Measurements from ENCODE around the gene WARS2.
"Not testable (repeated sequence)": the region's sequence is repeated elsewhere in the genome, so short reads cannot be mapped to it uniquely, and the experiment has no call there.

The WARS2 gene

DNA sequence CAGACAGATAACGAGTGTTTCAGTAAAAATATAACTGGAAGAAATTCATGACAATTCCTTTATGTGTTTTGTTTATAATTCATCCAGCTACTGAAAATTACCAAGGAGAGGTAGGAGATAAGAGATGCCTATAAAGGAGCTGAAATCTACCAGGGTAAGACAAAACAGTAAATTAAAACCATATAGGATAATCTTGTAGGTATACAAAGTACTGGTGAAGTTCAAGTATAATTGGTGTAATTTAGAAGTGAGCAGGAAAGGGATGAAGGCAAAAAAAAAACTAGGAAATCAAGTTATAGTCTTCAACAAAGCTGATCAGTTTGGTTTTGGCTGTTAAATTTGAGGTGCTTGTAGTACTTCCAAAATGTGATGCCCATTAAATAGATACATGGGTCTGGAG, 1.2 kb upstream of the WARS2 start:
- no peak for DNase-seq (ENCODE audit: low read depth, low spot score)
- H3K27ac ChIP-seq = no peak overlapping the region

DNA sequence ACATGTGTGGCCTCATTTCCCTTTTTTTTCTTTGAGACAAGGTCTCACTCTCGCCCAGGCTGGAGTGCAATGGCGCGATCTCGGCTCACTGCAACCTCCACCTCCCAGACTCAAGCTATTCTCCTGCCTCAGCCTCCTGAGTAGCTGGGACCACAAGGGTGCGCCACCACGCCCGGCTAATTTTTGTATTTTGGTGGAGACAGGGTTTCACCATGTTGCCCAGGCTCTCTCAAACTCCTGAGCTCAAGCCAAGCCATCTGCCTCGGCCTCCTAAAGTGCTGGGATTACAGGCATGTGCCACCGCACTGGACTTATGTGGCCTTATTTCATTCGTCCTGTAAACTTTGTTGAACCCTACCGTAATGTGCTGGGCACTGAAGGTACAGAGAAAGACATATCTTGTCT, 569 bp upstream of the WARS2 start:
- peak overlapping the region; percentile 92 for H3K27ac ChIP-seq
- DNase-seq (ENCODE audit: low read depth, low spot score) = no peak

DNA sequence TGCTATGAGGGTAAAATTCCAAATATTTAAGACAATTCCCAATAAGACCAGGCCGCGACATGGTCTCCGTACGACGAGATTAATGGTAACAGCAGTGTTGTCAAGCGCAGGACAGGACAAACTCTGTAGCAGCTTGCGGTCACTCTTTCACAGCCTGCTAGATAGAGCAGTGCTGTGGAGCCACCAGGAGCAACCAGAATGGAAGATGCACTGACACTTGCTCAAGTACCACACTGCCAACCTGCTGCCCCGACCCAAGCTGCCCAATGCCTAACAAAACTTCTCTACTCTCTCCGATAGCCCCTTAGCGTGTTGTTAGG, 636 bp downstream of the WARS2 start:
- H3K27ac ChIP-seq = peak overlapping the region; percentile 92
- no peak for DNase-seq (ENCODE audit: low read depth, low spot score)

- no peak for DNase-seq (ENCODE audit: low read depth, low spot score)
- peak overlapping the region; percentile 92 for H3K27ac ChIP-seq
Measured at GRCh38 chr1:119139403-119139802, 1.1 kb downstream of the WARS2 start.

DNA sequence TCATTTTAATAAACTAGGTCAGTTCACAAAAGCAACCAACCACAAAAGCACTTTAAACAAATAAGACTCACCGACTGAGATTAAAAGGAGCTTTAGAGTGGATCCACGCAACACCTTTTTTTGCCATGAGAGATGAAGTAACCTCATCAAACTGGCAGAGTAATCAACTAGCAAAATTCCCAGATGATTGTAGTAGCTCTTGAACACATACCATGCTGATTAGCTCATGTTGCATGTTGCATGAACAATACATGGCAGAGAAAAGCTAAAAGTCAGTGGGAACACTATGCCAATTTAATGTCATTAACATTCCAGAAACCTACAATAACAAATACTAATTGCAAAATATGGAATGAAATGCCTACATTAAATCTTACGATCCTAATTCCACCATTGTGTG, 4.1 kb downstream of the WARS2 start:
- peak; percentile 22 for DNase-seq (ENCODE audit: low read depth, low spot score)
- peak overlapping the region; percentile 13 for H3K27ac ChIP-seq

DNA sequence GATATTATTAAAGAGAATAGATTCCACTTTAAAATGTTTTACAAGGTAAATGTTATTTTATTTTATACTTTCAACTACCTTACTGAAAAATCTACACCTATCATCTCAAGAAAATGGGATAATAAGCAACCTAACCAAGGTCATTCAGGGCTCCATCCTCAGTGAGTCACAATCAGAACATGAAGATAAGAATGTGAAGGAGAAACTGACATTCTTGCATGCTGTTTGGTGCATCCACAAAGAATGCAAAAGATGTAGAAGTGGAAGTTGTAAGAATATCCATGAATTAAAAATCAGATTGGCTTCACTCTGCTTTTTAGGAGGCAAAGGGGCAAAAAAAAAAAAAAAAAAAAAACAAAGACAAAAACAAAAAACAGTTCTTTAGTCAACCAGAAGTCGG, 6.5 kb downstream of the WARS2 start:
- no peak overlapping the region for H3K27ac ChIP-seq
- DNase-seq (ENCODE audit: low read depth, low spot score) = no peak

- no peak for DNase-seq (ENCODE audit: low read depth, low spot score)
- no peak overlapping the region for H3K27ac ChIP-seq
Measured at GRCh38 chr1:119132179-119132578, 8.3 kb downstream of the WARS2 start.

DNA sequence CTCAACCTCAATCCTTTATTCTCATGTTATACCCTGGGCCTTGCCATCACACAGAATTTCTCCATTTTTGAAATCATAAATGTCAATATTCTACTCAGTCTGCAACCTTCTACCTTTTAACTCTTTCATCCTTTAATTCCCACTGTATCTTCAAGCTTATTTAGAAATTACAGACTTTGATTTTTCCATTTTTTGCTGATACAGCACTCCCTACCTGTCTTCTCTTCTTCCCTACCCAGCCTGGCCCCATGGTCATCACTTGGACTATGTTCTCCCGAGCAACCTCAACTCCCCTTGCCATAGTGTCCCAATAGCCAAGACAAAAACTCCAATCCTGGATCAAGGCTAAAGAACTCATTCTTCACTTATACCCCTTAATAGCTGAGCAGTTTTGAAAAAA, 14.6 kb downstream of the WARS2 start:
- H3K27ac ChIP-seq = no peak overlapping the region
- no peak for DNase-seq (ENCODE audit: low read depth, low spot score)

DNA sequence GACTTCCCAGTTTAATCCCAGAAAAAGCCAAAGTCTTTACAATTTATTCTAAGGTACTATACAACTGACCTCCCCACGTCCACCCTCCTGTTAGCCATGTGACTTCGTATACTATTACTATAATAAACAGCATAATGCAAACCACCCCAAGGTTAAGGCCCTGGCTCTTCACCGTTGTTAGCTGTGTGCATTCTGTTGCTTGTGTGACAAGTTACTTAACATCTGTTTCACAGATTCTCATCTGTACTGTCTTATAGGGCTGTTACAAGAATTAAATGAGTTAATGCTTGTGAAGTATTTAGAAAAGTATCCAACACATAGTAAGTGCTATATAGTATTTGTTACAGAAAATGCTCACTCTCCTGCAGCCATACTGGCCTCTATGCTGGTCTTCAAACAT, 15.7 kb downstream of the WARS2 start:
- DNase-seq (ENCODE audit: low read depth, low spot score) = no peak
- no peak overlapping the region for H3K27ac ChIP-seq

DNA sequence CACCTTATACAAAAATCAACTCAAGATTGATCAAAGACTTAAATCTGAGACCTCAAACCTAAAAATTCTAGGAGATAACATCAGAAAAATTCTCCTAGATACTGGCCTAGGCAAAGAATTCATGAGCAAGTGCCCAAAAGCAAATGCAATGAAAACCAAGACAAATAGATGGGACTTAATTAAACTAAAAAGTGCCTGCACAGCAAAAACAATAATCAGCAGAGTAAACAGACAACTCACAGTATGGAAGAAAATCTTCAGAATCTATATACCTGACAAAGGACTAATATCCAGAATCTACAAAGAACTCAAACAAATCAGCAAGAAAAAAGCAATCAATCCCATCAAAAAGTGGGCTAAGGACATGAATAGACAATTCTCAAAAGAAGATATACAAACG, 18.6 kb downstream of the WARS2 start:
- H3K27ac ChIP-seq; DNase-seq (ENCODE audit: low read depth, low spot score): not testable (repeated sequence)

- H3K27ac ChIP-seq = no peak overlapping the region
- no peak for DNase-seq (ENCODE audit: low read depth, low spot score)
Measured at GRCh38 chr1:119116725-119117124, 23.7 kb downstream of the WARS2 start.

GRCh38 chr1:119115736-119116135, 24.7 kb downstream of the WARS2 start:
- DNase-seq (ENCODE audit: low read depth, low spot score) = no peak
- no peak overlapping the region for H3K27ac ChIP-seq

DNA sequence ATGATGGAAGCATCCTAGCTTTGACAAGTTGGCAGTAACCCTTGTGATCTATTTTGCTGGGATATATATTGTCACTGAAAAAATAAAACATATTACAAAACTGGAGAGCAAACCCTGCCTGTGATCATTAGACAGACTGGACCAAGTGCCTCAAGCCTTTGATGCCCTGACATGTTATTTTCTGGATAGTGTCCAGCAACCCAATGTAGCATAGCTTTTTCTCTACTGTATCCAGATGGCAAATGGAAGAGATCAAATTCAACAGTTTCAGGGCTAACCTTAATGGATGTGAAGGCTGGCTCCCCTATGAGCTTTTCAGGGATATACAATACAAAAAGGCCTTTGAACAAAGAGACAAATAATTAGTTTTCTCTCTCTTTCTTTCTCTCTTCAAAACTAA, 25.1 kb downstream of the WARS2 start:
- DNase-seq (ENCODE audit: low read depth, low spot score) = no peak
- H3K27ac ChIP-seq = no peak overlapping the region

DNA sequence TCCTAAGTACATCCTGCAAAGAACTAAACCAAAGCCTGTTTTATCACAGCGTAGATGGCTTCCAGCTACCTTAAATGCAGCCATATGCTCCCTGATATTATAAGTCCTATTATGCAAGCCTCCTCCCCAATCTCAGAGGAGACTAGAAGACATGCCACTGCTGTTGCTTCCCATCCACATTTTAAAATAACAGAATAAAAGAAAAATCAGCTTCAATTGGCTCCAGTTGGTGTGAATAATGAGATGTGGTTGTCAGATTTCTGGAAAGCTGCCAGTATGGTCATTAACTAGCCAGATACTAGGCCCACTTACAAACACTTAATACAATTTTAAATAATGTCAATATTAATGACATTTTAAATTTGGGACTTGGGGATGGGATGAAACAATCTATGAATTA, 25.7 kb downstream of the WARS2 start:
- H3K27ac ChIP-seq = no peak overlapping the region

GRCh38 chr1:119112791-119113190, 27.7 kb downstream of the WARS2 start:
- no peak for DNase-seq (ENCODE audit: low read depth, low spot score)
- no peak overlapping the region for H3K27ac ChIP-seq

More for the DNA sequence above, 25.7 kb downstream of the WARS2 start:
- no peak for DNase-seq (ENCODE audit: low read depth, low spot score)

DNA sequence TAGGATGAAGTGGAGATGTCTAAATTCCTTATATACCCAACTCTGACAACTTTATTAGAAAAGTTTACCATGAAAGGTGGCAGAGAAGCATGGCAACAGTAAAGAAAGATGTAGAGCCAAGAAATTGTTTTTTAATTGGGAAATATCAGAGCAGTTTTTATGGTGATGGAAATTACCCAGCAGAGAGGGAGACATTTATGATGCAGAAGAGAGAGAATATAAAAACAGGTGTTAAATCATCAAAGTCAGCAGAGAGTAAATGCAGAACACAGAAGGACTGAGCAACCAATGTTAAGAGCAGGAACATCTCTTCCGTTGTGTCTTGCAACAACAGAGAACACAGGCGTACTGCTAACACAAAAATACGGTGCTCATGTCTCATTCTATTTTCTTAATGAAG, 28.2 kb downstream of the WARS2 start:
- no peak for DNase-seq (ENCODE audit: low read depth, low spot score)
- H3K27ac ChIP-seq = no peak overlapping the region

GRCh38 chr1:119108988-119109387, 31.5 kb downstream of the WARS2 start:
- DNase-seq (ENCODE audit: low read depth, low spot score) = no peak
- no peak overlapping the region for H3K27ac ChIP-seq

DNA sequence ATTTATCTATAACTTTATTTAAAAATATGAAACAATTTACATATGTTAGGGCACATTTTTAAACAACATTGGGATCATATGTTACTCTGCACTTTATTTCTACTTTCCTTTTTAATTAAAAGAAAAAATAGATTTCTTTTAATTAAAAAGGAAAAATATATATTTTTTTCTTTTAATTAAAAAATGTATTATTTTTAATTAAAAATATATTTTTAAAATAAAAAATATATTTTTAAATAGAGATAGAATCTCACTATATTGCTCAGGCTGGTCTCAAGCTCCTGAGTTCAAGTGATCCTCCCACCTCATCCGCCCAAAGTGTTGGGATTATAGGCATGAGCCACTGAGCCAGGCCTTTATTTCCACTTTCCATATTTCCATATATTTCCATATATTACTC, 36.7 kb downstream of the WARS2 start:
- H3K27ac ChIP-seq = no peak overlapping the region
- no peak for DNase-seq (ENCODE audit: low read depth, low spot score)

DNA sequence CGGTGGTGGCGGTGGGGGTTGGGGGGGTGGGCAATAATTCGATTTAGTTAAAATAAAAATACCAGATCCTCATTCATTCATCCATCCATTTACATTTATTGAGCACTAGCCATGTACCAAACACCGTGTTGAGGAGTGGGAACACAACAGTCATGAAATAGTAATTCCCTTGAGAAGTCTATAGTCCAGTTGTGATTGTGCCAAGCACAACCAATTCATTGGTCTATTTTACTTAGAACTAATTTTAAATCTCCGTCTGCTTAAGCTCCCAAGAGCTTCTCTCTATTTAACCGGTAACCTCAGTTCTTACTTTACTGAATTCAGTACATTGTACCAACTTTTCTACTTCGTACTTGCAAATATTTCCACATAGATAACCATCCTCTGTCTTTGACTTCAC, 38.4 kb downstream of the WARS2 start:
- DNase-seq (ENCODE audit: low read depth, low spot score) = no peak
- no peak overlapping the region for H3K27ac ChIP-seq

- no peak overlapping the region for H3K27ac ChIP-seq
- peak; percentile 18 for DNase-seq (ENCODE audit: low read depth, low spot score)
Measured at GRCh38 chr1:119101563-119101962, 38.9 kb downstream of the WARS2 start.

GRCh38 chr1:119099775-119100174, 40.7 kb downstream of the WARS2 start:
- no peak for DNase-seq (ENCODE audit: low read depth, low spot score)
- no peak overlapping the region for H3K27ac ChIP-seq

GRCh38 chr1:119097380-119097779, 43.1 kb downstream of the WARS2 start:
- no peak overlapping the region for H3K27ac ChIP-seq
- DNase-seq (ENCODE audit: low read depth, low spot score) = no peak

DNA sequence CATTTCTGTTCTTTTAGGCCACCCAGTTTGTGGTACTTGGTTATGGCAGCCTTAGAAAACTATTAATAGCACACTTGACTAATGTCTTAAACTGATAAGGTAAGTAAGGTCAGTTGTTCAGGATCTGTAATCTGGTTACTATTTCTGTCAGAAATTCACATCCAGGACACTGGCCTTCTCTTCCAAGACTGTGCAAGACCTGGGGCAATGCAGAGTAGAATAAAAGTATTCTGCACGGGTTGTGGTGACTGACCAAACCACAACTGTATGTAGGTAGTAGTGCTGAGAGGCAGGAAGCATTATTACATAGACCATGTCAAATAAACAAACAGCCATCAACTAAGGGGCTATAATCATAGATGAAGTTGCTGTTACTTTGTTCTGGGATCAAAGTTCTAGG, 46.7 kb downstream of the WARS2 start:
- no peak for DNase-seq (ENCODE audit: low read depth, low spot score)
- no peak overlapping the region for H3K27ac ChIP-seq

Data from epithelial cell of prostate (primary cell).